K562 (cell line): ENCODE measurements around the gene KLHL22. TPM values are rescaled to one million over a fixed set of nuclear protein-coding genes. Genes with fewer than 3 reads are reported as not detected.

Experiments
- ATAC-seq: fragments of 200-7000 bp; cut with Tn5 transposase; 3 replicates; pipeline ENCODE4 v1.9.1; 2020; ENCODE audit warnings: moderate library complexity
- BruUV-seq: library from RNA; stranded (reverse); fragments of 400-500 nt; replicated peaks from 2 replicates; lab custom pipeline; 2021; lab: Mats Ljungman, UMichigan
- CTCF ChIA-PET: fragments of 300-600 bp; formaldehyde crosslinking; extraction: SDS; loops from one replicate; lab custom pipeline; 2021; ENCODE audit warnings: low intra/inter-chr PET ratio; lab: Yijun Ruan, JAX
- POLR2A ChIA-PET: fragments of 300-600, 350-650 bp; sonication (Branson Sonifier 250); formaldehyde crosslinking; extraction: SDS; loops from one replicate; lab custom pipeline; 2021; ENCODE audit warnings: antibody characterized with exemption, inconsistent platforms; lab: Yijun Ruan, JAX
- DNase-seq, 4 experiments: peaks; one replicate each; pipeline versions ENCODE4 v3.0.0 to v3.0.0-alpha.2; 2011 to 2018; ENCODE audit warnings: low spot score in 3 of 4, mixed read lengths in 3 of 4; ENCODE audit errors: extremely low read depth in 1 of 4
- FAIRE-seq: peaks from 2 replicates; lab custom pipeline; 2011; peaks lifted over from hg19 to GRCh38; lab: Jason Lieb, UNC
- H2AFZ ChIP-seq: 2 replicates; pipeline ENCODE4 v1.6.0; 2011; ENCODE audit warnings: low read depth, low read length, control low read depth, inconsistent platforms
- H3K27ac ChIP-seq: fragments of 200-600 bp; 3 replicates; pipeline ENCODE4 v1.8.0; 2011; ENCODE audit warnings: low read depth, mild to moderate bottlenecking, control low read depth, inconsistent platforms, low read length, moderate library complexity, mixed read lengths; ENCODE audit errors: extremely low read depth
- H3K27me3 ChIP-seq, 2 experiments: fragments of 300-600 bp in 1 of 2; 2 replicates in 1 of 2; 3 replicates in 1 of 2; pipeline versions ENCODE4 v1.6.0 to v1.8.0; 2011; ENCODE audit warnings: inconsistent platforms in 2 of 2, low read length in 2 of 2, mild to moderate bottlenecking in 1 of 2, mixed read lengths in 1 of 2, moderate library complexity in 1 of 2; ENCODE audit not compliant: control insufficient read depth in 2 of 2, insufficient read depth in 2 of 2
- H3K36me3 ChIP-seq: fragments of 300-600 bp; 3 replicates; pipeline ENCODE4 v1.8.0; 2011; ENCODE audit warnings: mild to moderate bottlenecking, low read length, inconsistent platforms; ENCODE audit not compliant: control insufficient read depth, insufficient read depth
- H3K4me1 ChIP-seq, 2 experiments: fragments of 200-600 bp in 1 of 2; replicated peaks in 1 of 2; 2 replicates in 1 of 2; 3 replicates in 1 of 2; pipeline versions ENCODE4 v1.5.1 to v1.8.0; 2011; ENCODE audit warnings: inconsistent platforms in 2 of 2, low read length in 2 of 2, mild to moderate bottlenecking in 1 of 2, mixed read lengths in 1 of 2, moderate library complexity in 1 of 2; ENCODE audit not compliant: control insufficient read depth in 2 of 2, insufficient read depth in 2 of 2
- H3K4me2 ChIP-seq: 2 replicates; pipeline ENCODE4 v1.6.1; 2011; ENCODE audit warnings: low read length, control low read depth, inconsistent platforms, mixed read lengths; ENCODE audit not compliant: insufficient read depth
- H3K4me3 ChIP-seq: fragments of 200-600 bp; sonication (generic), shearing (Covaris generic); 2 replicates; pipeline ENCODE4 v1.5.1; 2016; ENCODE audit warnings: control low read depth, inconsistent platforms
- H3K79me2 ChIP-seq: fragments of 200-600 bp; 3 replicates; pipeline ENCODE4 v1.8.0; 2011; ENCODE audit warnings: low read length, inconsistent platforms; ENCODE audit not compliant: control insufficient read depth, insufficient read depth
- H3K9ac ChIP-seq, 2 experiments: 2 replicates each; pipeline versions ENCODE4 v1.6.0 to v1.6.1; 2011; ENCODE audit warnings: low read depth in 2 of 2, low read length in 2 of 2, control low read depth in 1 of 2, inconsistent platforms in 1 of 2, mild to moderate bottlenecking in 1 of 2, mixed read lengths in 1 of 2; ENCODE audit not compliant: insufficient read depth in 1 of 2
- H3K9me1 ChIP-seq: one replicate; pipeline ENCODE4 v1.6.0; 2011; ENCODE audit warnings: inconsistent platforms, mild to moderate bottlenecking, low read length, moderate library complexity; ENCODE audit not compliant: control insufficient read depth, insufficient read depth
- H3K9me3 ChIP-seq: replicated peaks from 2 replicates; pipeline ENCODE4 v1.5.1; 2011; ENCODE audit warnings: low read depth, low read length, inconsistent platforms; ENCODE audit not compliant: control insufficient read depth, insufficient read depth
- H4K20me1 ChIP-seq: replicated peaks from 2 replicates; pipeline ENCODE4 v1.6.1; 2011; ENCODE audit warnings: low read length, inconsistent platforms, mixed read lengths; ENCODE audit not compliant: control insufficient read depth, insufficient read depth
- CBFB ChIP-seq: sonication (generic); formaldehyde crosslinking; IDR thresholded peaks from 2 replicates; pipeline ENCODE4 v1.4.0; 2020; ENCODE audit warnings: mild to moderate bottlenecking, missing genetic modification reagents
- CBX3 ChIP-seq, 2 experiments: IDR thresholded peaks; 1 replicate in 1 of 2; 2 replicates in 1 of 2; pipeline ENCODE4 v1.6.1; 2012; ENCODE audit warnings: inconsistent platforms in 2 of 2, low read length in 2 of 2, borderline replicate concordance in 1 of 2, control low read depth in 1 of 2
- CHAMP1 ChIP-seq: fragments of 450-650 bp; IDR thresholded peaks from 2 replicates; pipeline ENCODE4 v1.6.1; 2016; ENCODE audit warnings: mild to moderate bottlenecking
- E2F5 ChIP-seq: sonication (generic); formaldehyde crosslinking; IDR thresholded peaks from 2 replicates; pipeline ENCODE4 v1.8.0; 2022; ENCODE audit warnings: mild to moderate bottlenecking, missing genetic modification reagents
- FOXP1 ChIP-seq: sonication (generic); formaldehyde crosslinking; IDR thresholded peaks from 2 replicates; pipeline ENCODE4 v1.8.0; 2022; ENCODE audit warnings: mild to moderate bottlenecking, missing genetic modification reagents
- GATA2 ChIP-seq: sonication (generic); formaldehyde crosslinking; IDR thresholded peaks from 2 replicates; pipeline ENCODE4 v1.4.0; 2020; ENCODE audit warnings: mild to moderate bottlenecking, missing genetic modification reagents
- GTF2E2 ChIP-seq: fragments of 200-800 bp; sonication (Bioruptor generic); IDR thresholded peaks from 2 replicates; pipeline ENCODE4 v1.6.1; 2016; ENCODE audit warnings: missing genetic modification characterization, missing compliant biosample characterization
- MTA3 ChIP-seq: fragments of 450-650 bp; formaldehyde crosslinking; IDR thresholded peaks from 2 replicates; pipeline ENCODE4 v1.6.1; 2017; ENCODE audit warnings: mild to moderate bottlenecking, borderline replicate concordance
- NFIC ChIP-seq: fragments of 450-650 bp; IDR thresholded peaks from 2 replicates; pipeline ENCODE4 v1.6.1; 2017; ENCODE audit warnings: mild to moderate bottlenecking, inconsistent platforms
- PHF20 ChIP-seq: fragments of 450-650 bp; IDR thresholded peaks from 2 replicates; pipeline ENCODE4 v1.6.1; 2018; ENCODE audit not compliant: partially characterized antibody
- RAD51 ChIP-seq: fragments of 450-650 bp; IDR thresholded peaks from 2 replicates; pipeline ENCODE4 v1.7.1; 2016; ENCODE audit warnings: low read depth, mild to moderate bottlenecking, borderline replicate concordance
- SNRNP70 ChIP-seq: fragments of 200-400 bp; formaldehyde crosslinking; optimal IDR thresholded peaks from 2 replicates; pipeline ENCODE3; 2017; ENCODE audit warnings: low read depth, low read length
- STAG1 ChIP-seq: sonication (generic); formaldehyde crosslinking; IDR thresholded peaks from 2 replicates; pipeline ENCODE4 v1.5.0; 2020; ENCODE audit warnings: missing genetic modification reagents, borderline replicate concordance
- TEAD4 ChIP-seq, 2 experiments: sonication (generic) in 1 of 2; formaldehyde crosslinking in 1 of 2; IDR thresholded peaks; 2 replicates each; pipeline versions ENCODE4 v1.6.1 to v1.8.0; 2012 to 2022; ENCODE audit warnings: borderline replicate concordance in 1 of 2, inconsistent platforms in 1 of 2, low read length in 1 of 2, mild to moderate bottlenecking in 1 of 2, missing genetic modification reagents in 1 of 2
- WHSC1 ChIP-seq: IDR thresholded peaks from one replicate; pipeline ENCODE4 v1.6.1; 2012; ENCODE audit warnings: low read length, control low read depth, inconsistent platforms
- ZNF12 ChIP-seq: sonication (generic); formaldehyde crosslinking; IDR thresholded peaks from 2 replicates; pipeline ENCODE4 v1.4.0; 2020; ENCODE audit warnings: mild to moderate bottlenecking, missing genetic modification reagents
- ZNF143 ChIP-seq: sonication (generic); formaldehyde crosslinking; IDR thresholded peaks from 2 replicates; pipeline ENCODE4 v1.9.0; 2022; ENCODE audit warnings: mild to moderate bottlenecking, missing genetic modification reagents
- ZNF197 ChIP-seq: fragments of 200-800 bp; sonication (Bioruptor generic); IDR thresholded peaks from 2 replicates; pipeline ENCODE4 v1.6.1; 2016; ENCODE audit warnings: low read depth, missing genetic modification characterization, missing compliant biosample characterization
- WGBS: fragments of 100-300 bp; shearing (Covaris generic); methylation state at CpG from one replicate; pipeline ENCODE4 v1.1.6; 2016; ENCODE audit warnings: low coverage, mixed read lengths; ENCODE audit not compliant: insufficient coverage; ENCODE audit errors: missing lambda C conversion rate; 5-methylcytosine and 5-hydroxymethylcytosine counted together
- in situ Hi-C: fragments of 300-500 bp; cut with MboI; formaldehyde crosslinking; loops from 4 replicates; pipeline ENCODE4 v1.15.0; 2018; ENCODE audit warnings: inconsistent platforms, mixed read lengths
- intact Hi-C: fragments of 100-400 bp; cut with micrococcal nuclease; formaldehyde crosslinking; loops from 2 replicates; pipeline ENCODE4 v1.14.2; 2022
- polyA plus RNA-seq, 8 experiments: library from polyadenylated mRNA; depleted of rRNA in 4 of 8; stranded (reverse) in 5 of 8; unstranded in 3 of 8; fragments of >200 nt; fragmentation: Nextera tagmentation in 2 of 8; fragmentation: Illumina TruSeq in 1 of 8; extraction: Ambion mirVana in 2 of 8; extraction: Trizol in 1 of 8; gene quantifications; 2 replicates each; pipeline versions ENCODE4 v1.2.1 to v1.2.3, GENCODE V29; 2011 to 2014; ENCODE audit warnings: inconsistent platforms in 1 of 8, missing spikeins in 1 of 8
- total RNA-seq, 7 experiments: library from RNA; depleted of rRNA in 6 of 7; stranded (reverse); fragments of >200 nt in 6 of 7; fragmentation: Illumina TruSeq in 2 of 7; extraction: Trizol in 2 of 7; gene quantifications; 2 replicates each; pipeline versions ENCODE4 v1.2.1 to v1.2.3, GENCODE V29; 2011 to 2021; ENCODE audit warnings: low replicate concordance in 1 of 7

Gene KLHL22
- total and polyA plus RNA-seq, 9 of the 15 experiments (the other 6 are each of a cell fraction or from before 2014, with no cell fraction given): 1.3 to 25.6 (median 15.2) TPM

GRCh38 chr22:20537983-20538382, 42.4 kb upstream of the KLHL22 start (continued):
- TF ChIP-seq NFIC (peak; percentile 62), FOXP1 (0 out of 2 replicates have a peak, but pooled peaks have one; percentile 53)
- TF ChIP-seq, all 486 proteins: peak for 4

GRCh38 chr22:20537325-20537756, 41.7 kb upstream of the KLHL22 start:
- Histone ChIP-seq H4K20me1 (peaks cover 40% of the 10 kb centered on the region), H3K36me3 (peaks cover 82% of the 10 kb centered on the region), H3K4me1 (peaks cover 0 to 22% of the 10 kb centered on the region in 2 experiments; a peak in 2 of 5 replicates), H3K79me2 (peaks cover 58% of the 10 kb centered on the region), H3K9me1 (peaks cover 15% of the 10 kb centered on the region), H3K4me3 (no peak overlapping the region), H3K27me3 (no peaks in the 10 kb centered on the region), H2AFZ (no peak overlapping the region), H3K9me3 (no peaks in the 10 kb centered on the region), H3K27ac (no peak overlapping the region), H3K4me2 (no peak overlapping the region), H3K9ac (peak overlapping the region in 1 of 2 experiments; percentile 50; a peak in 2 of 4 replicates)
- 95% methylated on average over 3 of the region's 3 CpGs for WGBS
- in situ Hi-C loops: no loop called here
- ChIA-PET POLR2A (interaction anchor here (0.6 to 68.9 kb wide), 5 partner anchors 13 to 1090 kb away, joined by 3 to 1693 read pairs (median 3); partner anchors contain the start of gene MED15), CTCF (no interaction called here)
- FAIRE-seq (no peak), ATAC-seq (no peak), DNase-seq (peak in 2 of 4 experiments; percentile 53 to 57)
- intact Hi-C loops: no loop called here
- BruUV-seq: no TSS peak
- peak; percentile 27 for TF ChIP-seq WHSC1
- TF ChIP-seq GTF2E2 (tag): no peak
- TF ChIP-seq ZNF143 (CRISPR knock-in tag): peak; percentile 44; the same call in 1 of the 2 replicates
- TF ChIP-seq PHF20: no peak
- no peak for TF ChIP-seq TEAD4 (IDR thresholded peaks at IDR 0.05; ENCODE audit: low read length)
- peak; percentile 5; the same call in 1 of the 2 replicates for TF ChIP-seq TEAD4 (CRISPR knock-in tag; IDR thresholded peaks at IDR 0.05; ENCODE audit: borderline replicate concordance)
- TF ChIP-seq CHAMP1: no peak
- 0 out of 2 replicates have a peak, but pooled peaks have one; percentile 13 for TF ChIP-seq ZNF12
- TF ChIP-seq STAG1 (CRISPR knock-in tag): peak; percentile 39; the same call in 1 of the 2 replicates
- peak; percentile 56; the same call in 1 of the 2 replicates for TF ChIP-seq GATA2 (CRISPR knock-in tag)
- no peak for TF ChIP-seq E2F5 (CRISPR knock-in tag)
- peak; percentile 56 for TF ChIP-seq SNRNP70
- peak in 1 of 2 experiments; percentile 29; a peak in 1 of 3 replicates for TF ChIP-seq CBX3 (IDR thresholded peaks at IDR 0.05; ENCODE audit: borderline replicate concordance in 1 of 2, low read length in 2 of 2)
- TF ChIP-seq MTA3: no peak
- no peak for TF ChIP-seq ZNF197 (CRISPR knock-in tag)
- TF ChIP-seq RAD51: no peak
- TF ChIP-seq FOXP1: 0 out of 2 replicates have a peak, but pooled peaks have one; percentile 3
- TF ChIP-seq CBFB: peak; percentile 76; the same call in 1 of the 2 replicates
